Activated CD8-positive, alpha-beta T cell treated with anti-CD3 and anti-CD28 coated beads for 36 hours (primary cell): ENCODE measurements around the gene RWDD4. TPM values are rescaled to one million over a fixed set of nuclear protein-coding genes. Genes with fewer than 3 reads are reported as not detected.

ENCODE experiments used
- ATAC-seq: fragments of 200-7000 bp; cut with Tn5 transposase; one replicate; pipeline ENCODE4 v1.10.0; 2021; ENCODE audit warnings: mild to moderate bottlenecking, moderate library complexity
- CTCF ChIA-PET: fragments of 350-600 bp; sonication (Branson Sonifier 250); formaldehyde crosslinking; loops from one replicate; lab custom pipeline; 2021; ENCODE audit warnings: antibody characterized with exemption; lab: Charles Lee
- POLR2A ChIA-PET: fragments of 350-600 bp; sonication (Branson Sonifier 250); formaldehyde crosslinking; loops from one replicate; lab custom pipeline; 2021; ENCODE audit warnings: antibody characterized with exemption; lab: Charles Lee
- DNase-seq: peaks from one replicate; pipeline ENCODE4 v3.0.0-alpha.2; 2020
- H3K27ac Mint-ChIP-seq: one replicate; pipeline ENCODE4 v1.8.0; 2021; ENCODE audit warnings: mild to moderate bottlenecking, mixed read lengths
- H3K27me3 Mint-ChIP-seq: one replicate; pipeline ENCODE4 v1.8.0; 2021; ENCODE audit warnings: mixed read lengths
- H3K36me3 Mint-ChIP-seq: one replicate; pipeline ENCODE4 v1.8.0; 2021; ENCODE audit warnings: low read depth, mixed read lengths
- H3K4me1 Mint-ChIP-seq: one replicate; pipeline ENCODE4 v1.8.0; 2021; ENCODE audit warnings: low read depth, mixed read lengths
- H3K4me3 Mint-ChIP-seq: one replicate; pipeline ENCODE4 v1.8.0; 2021; ENCODE audit warnings: mild to moderate bottlenecking, moderate library complexity, mixed read lengths
- H3K9me3 Mint-ChIP-seq: one replicate; pipeline ENCODE4 v1.8.0; 2021; ENCODE audit warnings: mixed read lengths
- intact Hi-C: fragments of 100-400 bp; cut with micrococcal nuclease; formaldehyde crosslinking; loops from one replicate; pipeline ENCODE4 v1.10.0; 2022
- total RNA-seq, 2 experiments: library from RNA; stranded (reverse); gene quantifications; one replicate each; pipeline ENCODE4 v1.2.3, GENCODE V29; 2021
- TF ChIP-seq, protein P1 (sequence below): fragments of 200-600 bp; IDR thresholded peaks from one replicate; pipeline ENCODE4 v1.8.0; 2022; ENCODE audit warnings: antibody characterized with exemption, mild to moderate bottlenecking

Gene RWDD4
- total RNA-seq, 2 experiments from 2014 or later = 19.4 to 20.9 TPM

DNA sequence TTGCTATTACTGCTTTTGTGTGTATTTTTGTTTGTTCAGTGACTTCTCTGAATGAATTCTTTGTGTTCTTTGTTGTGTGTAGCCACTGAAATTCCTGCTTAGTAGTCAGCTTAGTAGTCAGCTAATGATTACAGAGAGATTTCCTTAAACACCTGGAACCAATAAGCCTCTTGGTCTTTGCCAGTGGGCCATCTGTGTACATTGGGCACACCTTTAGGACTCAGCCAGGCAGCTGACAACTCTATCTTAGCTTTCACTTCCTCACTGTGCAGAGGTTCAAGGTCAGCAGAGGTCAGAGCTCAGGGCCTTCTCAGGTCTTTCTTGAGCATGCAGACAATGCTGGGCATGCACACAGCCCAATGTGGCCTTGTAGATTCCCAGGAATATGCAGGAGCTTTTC is 59.3 kb downstream of the RWDD4 start:
- no peak for DNase-seq
- no peaks in the 10 kb centered on the region for H3K4me1 Mint-ChIP-seq
- H3K36me3 Mint-ChIP-seq = no peaks in the 10 kb centered on the region
- peaks cover 1% of the 10 kb centered on the region for H3K27me3 Mint-ChIP-seq
- TF ChIP-seq, protein P1, sequence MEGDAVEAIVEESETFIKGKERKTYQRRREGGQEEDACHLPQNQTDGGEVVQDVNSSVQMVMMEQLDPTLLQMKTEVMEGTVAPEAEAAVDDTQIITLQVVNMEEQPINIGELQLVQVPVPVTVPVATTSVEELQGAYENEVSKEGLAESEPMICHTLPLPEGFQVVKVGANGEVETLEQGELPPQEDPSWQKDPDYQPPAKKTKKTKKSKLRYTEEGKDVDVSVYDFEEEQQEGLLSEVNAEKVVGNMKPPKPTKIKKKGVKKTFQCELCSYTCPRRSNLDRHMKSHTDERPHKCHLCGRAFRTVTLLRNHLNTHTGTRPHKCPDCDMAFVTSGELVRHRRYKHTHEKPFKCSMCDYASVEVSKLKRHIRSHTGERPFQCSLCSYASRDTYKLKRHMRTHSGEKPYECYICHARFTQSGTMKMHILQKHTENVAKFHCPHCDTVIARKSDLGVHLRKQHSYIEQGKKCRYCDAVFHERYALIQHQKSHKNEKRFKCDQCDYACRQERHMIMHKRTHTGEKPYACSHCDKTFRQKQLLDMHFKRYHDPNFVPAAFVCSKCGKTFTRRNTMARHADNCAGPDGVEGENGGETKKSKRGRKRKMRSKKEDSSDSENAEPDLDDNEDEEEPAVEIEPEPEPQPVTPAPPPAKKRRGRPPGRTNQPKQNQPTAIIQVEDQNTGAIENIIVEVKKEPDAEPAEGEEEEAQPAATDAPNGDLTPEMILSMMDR = no peak
- H3K4me3 Mint-ChIP-seq = no peak overlapping the region
- ChIA-PET CTCF (interaction anchor here (1.1 to 2.3 kb wide), 7 partner anchors 10 to 136 kb away, joined by 3 to 9 read pairs (median 4); no protein-coding TSS in a partner anchor), POLR2A (no interaction called here)
- intact Hi-C loops = loop anchor here (5.0 kb wide), 1 partner anchor 122 kb away; no protein-coding TSS in a partner anchor
- ATAC-seq = no peak
- no peaks in the 10 kb centered on the region for H3K9me3 Mint-ChIP-seq
- no peak overlapping the region for H3K27ac Mint-ChIP-seq

DNA sequence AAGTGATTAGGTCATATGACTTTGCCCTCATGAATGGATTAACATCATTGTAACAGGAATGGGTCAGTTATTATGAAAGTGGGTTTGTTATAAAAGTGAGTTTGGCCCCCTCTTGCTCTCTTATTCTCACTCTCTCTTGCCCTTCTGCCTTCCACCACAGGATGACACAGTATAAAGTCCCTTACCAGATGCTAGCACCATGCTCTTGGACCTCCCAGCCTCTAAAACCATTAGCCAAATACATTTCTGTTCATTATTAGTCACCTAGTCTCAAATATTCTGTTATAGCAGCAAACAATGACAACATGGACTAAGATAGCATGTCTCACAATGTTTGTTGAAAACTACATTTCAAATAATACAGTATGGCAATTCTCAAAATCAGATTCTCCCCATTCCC is 59.7 kb downstream of the RWDD4 start:
- TF ChIP-seq, protein P1 = no peak
- DNase-seq (no peak), ATAC-seq (no peak)
- Mint-ChIP-seq H3K9me3 (no peaks in the 10 kb centered on the region), H3K36me3 (no peaks in the 10 kb centered on the region), H3K27me3 (peaks cover 1% of the 10 kb centered on the region), H3K4me1 (no peaks in the 10 kb centered on the region), H3K4me3 (no peak overlapping the region), H3K27ac (no peak overlapping the region)
- ChIA-PET CTCF (interaction anchor here (1.1 to 2.1 kb wide), 5 partner anchors 11 to 131 kb away, joined by 3 to 6 read pairs (median 4); no protein-coding TSS in a partner anchor), POLR2A (no interaction called here)
- intact Hi-C loops = no loop called here

DNA sequence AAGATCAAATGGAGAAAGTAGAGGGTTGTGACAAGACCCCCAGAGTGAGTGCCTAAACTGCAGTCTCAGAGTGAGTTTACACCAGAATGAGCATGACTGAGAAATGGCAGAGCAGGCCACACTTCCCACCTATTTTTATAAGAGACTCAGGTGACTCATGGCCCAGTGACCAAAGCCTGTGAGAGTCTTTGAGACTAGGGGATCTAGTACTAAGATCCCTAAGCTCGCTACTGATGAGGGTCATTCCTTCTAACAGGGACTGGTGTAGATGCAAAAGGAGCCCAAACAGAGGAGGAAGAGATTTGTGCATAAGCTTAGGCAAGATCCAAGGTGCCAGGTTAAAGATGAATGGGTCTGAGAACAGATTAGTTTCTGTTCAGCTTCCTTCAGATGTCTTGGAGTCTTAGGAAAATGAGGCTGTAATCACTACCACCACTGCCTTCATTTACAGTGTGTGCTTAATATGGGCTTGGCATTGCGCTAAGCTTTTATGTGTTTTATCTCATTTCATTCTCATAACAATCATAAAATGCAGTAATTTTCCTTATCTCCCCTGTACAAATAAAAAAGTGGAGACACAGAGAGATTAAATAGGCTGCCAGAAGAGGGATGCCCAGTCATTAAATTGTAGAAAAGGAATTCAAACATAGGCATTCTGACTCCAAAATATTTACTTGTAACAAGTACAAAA is 62.8 kb downstream of the RWDD4 start:
- H3K36me3 Mint-ChIP-seq = no peaks in the 10 kb centered on the region
- no peaks in the 10 kb centered on the region for H3K4me1 Mint-ChIP-seq
- POLR2A ChIA-PET = no interaction called here
- TF ChIP-seq, protein P1 = no peak
- H3K4me3 Mint-ChIP-seq = no peak overlapping the region
- intact Hi-C loops = no loop called here
- H3K27ac Mint-ChIP-seq = no peak overlapping the region
- H3K27me3 Mint-ChIP-seq = peaks cover 3% of the 10 kb centered on the region
- no peak for ATAC-seq
- H3K9me3 Mint-ChIP-seq = no peaks in the 10 kb centered on the region
- CTCF ChIA-PET = no interaction called here
- no peak for DNase-seq

DNA sequence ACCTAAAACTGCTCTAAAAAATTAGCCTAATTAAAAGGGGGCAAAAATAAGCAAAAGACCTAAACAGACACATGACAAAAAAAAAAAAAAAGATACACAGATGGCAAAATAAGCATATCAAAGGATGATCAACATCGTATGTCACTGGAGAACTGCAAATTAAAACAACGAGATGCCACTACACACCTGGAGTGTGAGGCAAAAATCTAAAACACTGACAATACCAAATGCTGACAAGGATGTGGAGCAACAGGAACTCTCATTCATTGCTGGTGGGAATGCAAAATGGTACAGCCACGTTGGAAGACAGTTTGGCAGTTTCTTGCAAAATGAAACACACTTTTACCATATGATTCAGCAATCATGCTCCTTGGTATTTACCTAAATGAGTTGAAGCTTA is 64.2 kb downstream of the RWDD4 start:
- TF ChIP-seq, protein P1 = no peak
- no peak overlapping the region for H3K27ac Mint-ChIP-seq
- H3K4me3 Mint-ChIP-seq = no peak overlapping the region
- CTCF ChIA-PET = no interaction called here
- no peak for ATAC-seq
- intact Hi-C loops = no loop called here
- no peaks in the 10 kb centered on the region for H3K4me1 Mint-ChIP-seq
- H3K27me3 Mint-ChIP-seq = peaks cover 6% of the 10 kb centered on the region
- no peak for DNase-seq
- no peaks in the 10 kb centered on the region for H3K9me3 Mint-ChIP-seq
- H3K36me3 Mint-ChIP-seq = no peaks in the 10 kb centered on the region
- POLR2A ChIA-PET = no interaction called here

DNA sequence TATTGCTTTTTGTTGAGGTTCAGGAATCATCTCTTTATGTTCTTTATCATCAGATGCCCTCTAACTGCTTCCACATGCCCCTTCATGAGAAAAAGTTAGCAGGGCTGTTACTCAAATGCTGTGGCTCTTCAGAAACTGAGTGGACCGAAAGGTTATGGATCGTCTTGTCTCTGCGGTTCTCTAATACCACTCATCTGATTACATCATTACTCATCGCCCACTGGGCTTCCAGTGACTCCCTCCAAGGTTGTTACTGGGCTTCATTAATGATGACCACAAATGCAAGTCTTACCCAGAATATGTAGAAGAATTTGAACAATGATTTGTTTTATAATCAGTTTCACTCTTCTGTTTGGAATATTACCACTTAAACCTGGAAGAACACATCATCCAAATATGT is 67.7 kb downstream of the RWDD4 start:
- no peak for DNase-seq
- intact Hi-C loops = no loop called here
- ATAC-seq = no peak
- Mint-ChIP-seq H3K4me3 (no peak overlapping the region), H3K9me3 (no peaks in the 10 kb centered on the region), H3K36me3 (no peaks in the 10 kb centered on the region), H3K27ac (no peak overlapping the region), H3K27me3 (peaks cover 5% of the 10 kb centered on the region), H3K4me1 (no peaks in the 10 kb centered on the region)
- ChIA-PET CTCF (interaction anchor here (2.4 kb wide), 1 partner anchor 9 kb away, joined by 9 read pairs; no protein-coding TSS in a partner anchor), POLR2A (no interaction called here)
- TF ChIP-seq, protein P1 = no peak
